ENCODE measurements around the gene RTN4R. TPM values are rescaled to one million over a fixed set of nuclear protein-coding genes. Genes with fewer than 3 reads are reported as not detected.

RTN4R gene
- total RNA-seq, 1 donor from 2014 or later: 36.0 TPM

GRCh38 chr22:20246368-20247009 is 21.6 kb downstream of the RTN4R start:
- Mint-ChIP-seq H3K4me3 (ENCODE audit: low read depth) (no peak overlapping the region), H3K27me3 (peaks cover 3% of the 10 kb centered on the region), H3K27ac (no peak overlapping the region), H3K36me3 (ENCODE audit: insufficient read depth) (peaks cover 3% of the 10 kb centered on the region), H3K9me3 (ENCODE audit: low read depth) (no peaks in the 10 kb centered on the region), H3K4me1 (ENCODE audit: low read depth) (peaks cover 26% of the 10 kb centered on the region)
- TF ChIP-seq CTCF (IDR thresholded peaks at IDR 0.05; ENCODE audit: unreplicated experiment): no peak
- no peak for DNase-seq (ENCODE audit: low spot score, unreplicated experiment)

GRCh38 chr22:20245577-20246367 is 22.3 kb downstream of the RTN4R start:
- H3K4me1 Mint-ChIP-seq (ENCODE audit: low read depth): peaks cover 26% of the 10 kb centered on the region
- peak overlapping the region; percentile 3 for H3K27ac Mint-ChIP-seq
- no peak for DNase-seq (ENCODE audit: low spot score, unreplicated experiment)
- TF ChIP-seq CTCF (IDR thresholded peaks at IDR 0.05; ENCODE audit: unreplicated experiment): no peak
- H3K9me3 Mint-ChIP-seq (ENCODE audit: low read depth): no peaks in the 10 kb centered on the region
- H3K36me3 Mint-ChIP-seq (ENCODE audit: insufficient read depth): peaks cover 3% of the 10 kb centered on the region
- no peak overlapping the region for H3K4me3 Mint-ChIP-seq (ENCODE audit: low read depth)
- H3K27me3 Mint-ChIP-seq: peaks cover 3% of the 10 kb centered on the region

GRCh38 chr22:20244691-20245576 is 23.2 kb downstream of the RTN4R start:
- no peak for TF ChIP-seq CTCF (IDR thresholded peaks at IDR 0.05; ENCODE audit: unreplicated experiment)
- Mint-ChIP-seq H3K9me3 (ENCODE audit: low read depth) (no peaks in the 10 kb centered on the region), H3K27me3 (peaks cover 3% of the 10 kb centered on the region), H3K36me3 (ENCODE audit: insufficient read depth) (peaks cover 3% of the 10 kb centered on the region), H3K4me1 (ENCODE audit: low read depth) (peaks cover 26% of the 10 kb centered on the region), H3K27ac (peak overlapping the region; percentile 73), H3K4me3 (ENCODE audit: low read depth) (no peak overlapping the region)
- no peak for DNase-seq (ENCODE audit: low spot score, unreplicated experiment)

GRCh38 chr22:20244250-20244648 is 23.9 kb downstream of the RTN4R start:
- Mint-ChIP-seq H3K4me1 (ENCODE audit: low read depth) (peaks cover 26% of the 10 kb centered on the region), H3K27me3 (peaks cover 3% of the 10 kb centered on the region), H3K36me3 (ENCODE audit: insufficient read depth) (peaks cover 3% of the 10 kb centered on the region), H3K9me3 (ENCODE audit: low read depth) (no peaks in the 10 kb centered on the region), H3K27ac (no peak overlapping the region), H3K4me3 (ENCODE audit: low read depth) (no peak overlapping the region)
- no peak for DNase-seq (ENCODE audit: low spot score, unreplicated experiment)
- TF ChIP-seq CTCF (IDR thresholded peaks at IDR 0.05; ENCODE audit: unreplicated experiment): no peak

All from progenitor cell of endocrine pancreas (in vitro differentiated cells).